Naive thymus-derived CD4-positive, alpha-beta T cell (primary cell): ENCODE measurements around the gene SVOP. TPM values are rescaled to one million over a fixed set of nuclear protein-coding genes. Genes with fewer than 3 reads are reported as not detected.

ENCODE experiments used
- ATAC-seq: fragments of 150-1000 bp; cut with Tn5 transposase; 2 replicates; pipeline ENCODE4 v1.10.0; 2021; ENCODE audit warnings: mild to moderate bottlenecking, moderate library complexity
- CTCF ChIA-PET: fragments of 350-600 bp; sonication (Branson Sonifier 250); formaldehyde crosslinking; loops from one replicate; lab custom pipeline; 2021; ENCODE audit warnings: antibody characterized with exemption; lab: Charles Lee
- POLR2A ChIA-PET: fragments of 350-600 bp; sonication (Branson Sonifier 250); formaldehyde crosslinking; loops from one replicate; lab custom pipeline; 2021; ENCODE audit warnings: antibody characterized with exemption, inconsistent platforms; lab: Charles Lee
- DNase-seq, 9 donors: peaks; one replicate each; pipeline versions ENCODE4 v3.0.0 to v3.0.0-alpha.2; 2020 to 2022; ENCODE audit warnings: mixed read lengths in 1 of 9
- H3K27ac ChIP-seq: one replicate; pipeline ENCODE4 v1.7.0; 2013; ENCODE audit warnings: mild to moderate bottlenecking, low read depth, low read length, moderate library complexity
- H3K27me3 ChIP-seq, 2 donors: one replicate each; pipeline ENCODE4 v1.7.0; 2013; ENCODE audit warnings: low read length in 2 of 2, mild to moderate bottlenecking in 2 of 2, moderate library complexity in 2 of 2; ENCODE audit not compliant: control insufficient read depth in 2 of 2, insufficient read depth in 2 of 2
- H3K36me3 ChIP-seq, 3 experiments: 1 replicate in 2 of 3; 2 replicates in 1 of 3; pipeline ENCODE4 v1.7.0; 2013; ENCODE audit warnings: low read length in 3 of 3, mild to moderate bottlenecking in 3 of 3, moderate library complexity in 1 of 3; ENCODE audit not compliant: insufficient read depth in 3 of 3, control insufficient read depth in 2 of 3
- H3K4me1 ChIP-seq, 2 donors: one replicate each; pipeline ENCODE4 v1.7.0; 2013; ENCODE audit warnings: low read length in 2 of 2, mild to moderate bottlenecking in 2 of 2, moderate library complexity in 1 of 2; ENCODE audit not compliant: control insufficient read depth in 2 of 2, insufficient read depth in 2 of 2
- H3K4me3 ChIP-seq: 2 replicates; pipeline ENCODE4 v1.7.0; 2013; ENCODE audit warnings: mild to moderate bottlenecking, low read length
- H3K9me3 ChIP-seq, 3 experiments: 1 replicate in 2 of 3; 2 replicates in 1 of 3; pipeline ENCODE4 v1.7.0; 2013; ENCODE audit warnings: low read length in 3 of 3; ENCODE audit not compliant: control insufficient read depth in 2 of 3
- H3K27ac Mint-ChIP-seq, 9 donors: one replicate each; pipeline ENCODE4 v1.8.0; 2020 to 2022; ENCODE audit warnings: mixed read lengths in 9 of 9, mild to moderate bottlenecking in 8 of 9, moderate library complexity in 5 of 9, inconsistent platforms in 2 of 9
- H3K27me3 Mint-ChIP-seq, 5 donors: one replicate each; pipeline ENCODE4 v1.8.0; 2021 to 2022; ENCODE audit warnings: mixed read lengths in 5 of 5, mild to moderate bottlenecking in 1 of 5
- H3K36me3 Mint-ChIP-seq, 5 donors: one replicate each; pipeline ENCODE4 v1.8.0; 2020 to 2022; ENCODE audit warnings: mixed read lengths in 5 of 5, mild to moderate bottlenecking in 3 of 5, inconsistent platforms in 1 of 5
- H3K4me1 Mint-ChIP-seq, 7 donors: one replicate each; pipeline ENCODE4 v1.8.0; 2020 to 2022; ENCODE audit warnings: mixed read lengths in 7 of 7, mild to moderate bottlenecking in 3 of 7, inconsistent platforms in 1 of 7
- H3K4me3 Mint-ChIP-seq, 10 donors: one replicate each; pipeline ENCODE4 v1.8.0; 2020 to 2022; ENCODE audit warnings: mild to moderate bottlenecking in 10 of 10, mixed read lengths in 10 of 10, moderate library complexity in 6 of 10, inconsistent platforms in 2 of 10
- H3K9me3 Mint-ChIP-seq, 11 donors: one replicate each; pipeline ENCODE4 v1.8.0; 2020 to 2022; ENCODE audit warnings: mixed read lengths in 11 of 11, mild to moderate bottlenecking in 4 of 11, inconsistent platforms in 1 of 11, moderate library complexity in 1 of 11
- intact Hi-C, 2 donors: fragments of 100-400 bp; cut with micrococcal nuclease; formaldehyde crosslinking; loops; one replicate each; pipeline ENCODE4 v1.15.1; 2023
- polyA plus RNA-seq, 2 donors: library from polyadenylated mRNA; unstranded; fragments of 300-500 nt; fragmentation: Illumina TruSeq; gene quantifications; one replicate each; pipeline ENCODE4 v1.2.3, GENCODE V29; 2021
- total RNA-seq, 6 experiments: library from RNA in 5 of 6; stranded (reverse) in 5 of 6; gene quantifications; 1 replicate in 5 of 6; 2 replicates in 1 of 6; pipeline ENCODE4 v1.2.3 and lab custom pipeline; 2021 to 2026

The SVOP gene
- total and polyA plus RNA-seq, 7 experiments from 2014 or later, result not detected

DNA sequence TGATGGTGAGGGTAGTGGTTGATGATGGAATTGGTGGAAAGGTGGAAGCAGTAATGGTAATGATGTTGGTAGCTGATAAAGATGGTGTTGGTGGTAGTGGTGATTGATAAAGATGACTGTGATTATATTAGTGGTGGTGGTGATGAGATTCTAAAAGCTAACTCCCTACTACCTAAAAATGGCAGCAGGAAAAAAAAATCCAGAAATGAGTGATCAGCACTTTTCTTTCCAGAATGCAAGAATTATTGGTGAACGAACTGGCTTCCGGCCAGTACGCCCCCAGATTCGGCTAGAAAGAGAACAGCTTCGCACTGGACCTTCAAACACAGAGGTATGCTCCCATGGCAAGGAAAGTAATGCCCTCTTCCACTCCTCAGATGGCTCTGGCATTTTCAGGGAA is 121.7 kb downstream of the SVOP start:
- DNase-seq (no peak), ATAC-seq (no peak)
- Mint-ChIP-seq H3K4me3 (no peak overlapping the region), H3K27me3 (peaks cover 5 to 16% (median 6%) of the 10 kb centered on the region in 5 donors), H3K4me1 (no peaks in the 10 kb centered on the region), H3K27ac (no peak overlapping the region), H3K36me3 (no peaks in the 10 kb centered on the region), H3K9me3 (peaks cover 0 to 6% (median 0%) of the 10 kb centered on the region in 11 donors)
- H3K27ac ChIP-seq, result no peak overlapping the region
- no peak overlapping the region for H3K4me3 ChIP-seq
- no peaks in the 10 kb centered on the region for H3K9me3 ChIP-seq
- intact Hi-C loops, result no loop called here
- no peaks in the 10 kb centered on the region for H3K4me1 ChIP-seq
- no peaks in the 10 kb centered on the region for H3K27me3 ChIP-seq
- ChIA-PET POLR2A (no interaction called here), CTCF (no interaction called here)
- no peaks in the 10 kb centered on the region for H3K36me3 ChIP-seq

DNA sequence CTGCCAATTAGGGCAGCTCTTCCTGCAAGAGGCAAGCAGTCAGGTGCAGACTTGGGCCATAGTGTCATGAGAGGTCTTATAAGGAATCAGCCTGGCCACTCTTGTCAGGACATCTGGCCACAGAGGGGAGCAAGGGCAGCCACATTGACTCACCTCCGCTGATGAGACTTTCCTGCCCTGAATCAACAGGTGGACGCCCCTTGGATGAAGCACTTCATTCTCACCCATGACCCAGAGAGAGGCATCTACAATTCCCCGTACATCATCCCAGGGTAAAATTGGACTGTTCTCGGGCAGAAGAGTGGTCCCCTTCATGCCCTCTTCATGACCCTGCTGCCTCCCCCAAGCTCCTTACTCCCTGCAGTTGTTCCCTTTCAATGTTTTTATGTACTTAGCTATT is 124.1 kb downstream of the SVOP start:
- ChIA-PET CTCF (interaction anchor here (0.5 kb wide), 1 partner anchor 231 kb away, joined by 3 read pairs; no protein-coding TSS in a partner anchor), POLR2A (no interaction called here)
- Mint-ChIP-seq H3K4me3 (no peak overlapping the region), H3K27ac (no peak overlapping the region), H3K4me1 (no peaks in the 10 kb centered on the region), H3K36me3 (no peaks in the 10 kb centered on the region), H3K27me3 (peaks cover 5 to 16% (median 6%) of the 10 kb centered on the region in 5 donors), H3K9me3 (peaks cover 0 to 6% (median 0%) of the 10 kb centered on the region in 11 donors)
- Histone ChIP-seq H3K36me3 (no peaks in the 10 kb centered on the region), H3K27ac (no peak overlapping the region), H3K27me3 (no peaks in the 10 kb centered on the region), H3K4me1 (no peaks in the 10 kb centered on the region), H3K9me3 (no peaks in the 10 kb centered on the region), H3K4me3 (no peak overlapping the region)
- ATAC-seq (no peak), DNase-seq (no peak)
- intact Hi-C loops, result no loop called here

DNA sequence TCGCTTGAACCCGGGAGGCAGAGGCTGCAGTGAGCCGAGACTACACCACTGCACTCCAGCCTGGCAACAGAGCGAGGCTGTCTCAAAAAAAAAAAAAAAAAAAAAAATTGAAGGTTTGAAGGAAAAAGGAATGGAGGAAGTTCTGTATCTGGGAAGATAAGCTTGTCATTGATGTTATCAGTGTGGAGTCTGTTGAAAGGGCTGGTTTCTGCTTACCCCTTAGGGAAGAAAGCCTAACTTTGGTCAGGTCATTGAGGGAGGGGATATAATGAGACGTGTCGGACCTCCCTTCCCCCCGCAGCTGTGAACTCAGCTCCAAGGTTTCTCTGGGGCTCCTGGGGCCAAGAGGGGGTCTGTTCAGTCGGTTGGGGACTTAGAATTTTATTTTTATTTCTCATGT is 124.5 kb downstream of the SVOP start:
- ChIA-PET CTCF (interaction anchor here (0.5 kb wide), 1 partner anchor 231 kb away, joined by 3 read pairs; no protein-coding TSS in a partner anchor), POLR2A (no interaction called here)
- DNase-seq (no peak), ATAC-seq (no peak)
- Mint-ChIP-seq H3K9me3 (peaks cover 0 to 6% (median 0%) of the 10 kb centered on the region in 11 donors), H3K27ac (no peak overlapping the region), H3K4me1 (no peaks in the 10 kb centered on the region), H3K27me3 (peaks cover 5 to 16% (median 6%) of the 10 kb centered on the region in 5 donors), H3K4me3 (no peak overlapping the region), H3K36me3 (no peaks in the 10 kb centered on the region)
- Histone ChIP-seq H3K4me1 (no peaks in the 10 kb centered on the region), H3K9me3 (no peaks in the 10 kb centered on the region), H3K36me3 (no peaks in the 10 kb centered on the region), H3K27me3 (no peaks in the 10 kb centered on the region), H3K4me3 (no peak overlapping the region), H3K27ac (no peak overlapping the region)
- intact Hi-C loops, result no loop called here

DNA sequence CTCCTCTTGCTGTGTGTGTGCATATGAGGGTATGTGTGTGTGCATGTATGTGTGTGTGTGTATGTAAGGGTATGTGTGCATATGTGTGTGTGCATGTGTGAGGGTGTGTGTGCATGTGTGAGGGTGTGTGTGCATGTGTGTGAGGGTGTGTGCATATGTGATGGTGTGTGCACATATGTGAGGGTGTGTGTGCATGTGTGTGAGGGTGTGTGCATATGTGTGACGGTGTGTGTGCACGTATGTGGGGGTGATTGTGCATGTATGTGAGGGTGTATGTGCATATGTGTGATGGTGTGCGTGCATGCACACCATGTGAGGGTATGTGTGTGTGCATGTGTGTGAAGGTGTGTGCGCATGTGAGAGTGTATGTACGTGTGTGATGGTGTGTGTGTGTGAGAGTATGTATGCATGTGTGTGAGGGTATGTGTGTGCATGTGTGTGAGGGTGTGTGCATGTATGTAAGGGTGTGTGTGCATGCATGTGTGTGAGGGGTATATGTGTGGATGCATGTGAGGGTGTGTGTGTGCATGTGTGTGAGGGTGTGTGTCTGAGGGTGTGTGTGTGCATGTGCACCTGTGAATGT is 125.6 kb downstream of the SVOP start:
- ChIA-PET CTCF (no interaction called here), POLR2A (no interaction called here)
- H3K4me3 Mint-ChIP-seq, result no peak overlapping the region

DNA sequence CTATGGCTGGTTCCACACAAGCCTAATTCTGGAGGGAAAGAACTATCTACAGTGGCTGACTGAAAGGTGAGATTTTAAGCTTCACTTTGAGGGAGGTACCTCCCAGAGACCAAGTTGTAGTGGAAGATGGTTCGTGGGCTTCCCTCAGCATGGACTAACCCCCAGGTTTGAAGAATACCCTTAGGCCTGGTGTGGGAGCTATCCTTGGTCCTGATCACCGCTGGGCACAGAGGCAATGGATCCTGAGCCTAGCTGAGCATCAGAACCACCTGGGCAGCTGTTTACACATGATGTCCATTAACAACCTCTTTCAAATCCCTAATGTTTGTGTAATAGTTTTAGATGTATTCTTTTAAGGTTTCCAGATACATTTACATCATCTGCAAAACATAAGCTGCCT is 130.7 kb downstream of the SVOP start:
- Histone ChIP-seq H3K4me3 (no peak overlapping the region), H3K27me3 (no peaks in the 10 kb centered on the region), H3K9me3 (no peaks in the 10 kb centered on the region), H3K27ac (no peak overlapping the region), H3K36me3 (no peaks in the 10 kb centered on the region), H3K4me1 (no peaks in the 10 kb centered on the region)
- no peak for DNase-seq
- Mint-ChIP-seq H3K9me3 (peaks cover 0 to 6% (median 4%) of the 10 kb centered on the region in 11 donors), H3K27ac (no peak overlapping the region), H3K36me3 (peaks cover 0 to 4% (median 0%) of the 10 kb centered on the region in 5 donors), H3K4me3 (no peak overlapping the region), H3K4me1 (no peaks in the 10 kb centered on the region), H3K27me3 (peaks cover 0 to 2% (median 0%) of the 10 kb centered on the region in 5 donors)
- no peak for ATAC-seq
- POLR2A ChIA-PET, result no interaction called here
- CTCF ChIA-PET, result interaction anchor here (0.6 to 0.8 kb wide), 3 partner anchors 10 to 1284 kb away, joined by 3 to 4 read pairs (median 3); no protein-coding TSS in a partner anchor
- intact Hi-C loops, result no loop called here

More for the DNA sequence above, 125.6 kb downstream of the SVOP start:
- Histone ChIP-seq H3K36me3 (no peaks in the 10 kb centered on the region), H3K4me1 (no peaks in the 10 kb centered on the region), H3K9me3 (no peaks in the 10 kb centered on the region), H3K27me3 (no peaks in the 10 kb centered on the region), H3K27ac (no peak overlapping the region), H3K4me3 (no peak overlapping the region)
- ATAC-seq (no peak), DNase-seq (no peak)
- intact Hi-C loops, result no loop called here
- Mint-ChIP-seq H3K9me3 (peaks cover 0 to 8% (median 4%) of the 10 kb centered on the region in 11 donors), H3K27me3 (peaks cover 3 to 8% (median 5%) of the 10 kb centered on the region in 5 donors), H3K27ac (no peak overlapping the region), H3K4me1 (no peaks in the 10 kb centered on the region), H3K36me3 (peaks cover 0 to 4% (median 0%) of the 10 kb centered on the region in 5 donors)

DNA sequence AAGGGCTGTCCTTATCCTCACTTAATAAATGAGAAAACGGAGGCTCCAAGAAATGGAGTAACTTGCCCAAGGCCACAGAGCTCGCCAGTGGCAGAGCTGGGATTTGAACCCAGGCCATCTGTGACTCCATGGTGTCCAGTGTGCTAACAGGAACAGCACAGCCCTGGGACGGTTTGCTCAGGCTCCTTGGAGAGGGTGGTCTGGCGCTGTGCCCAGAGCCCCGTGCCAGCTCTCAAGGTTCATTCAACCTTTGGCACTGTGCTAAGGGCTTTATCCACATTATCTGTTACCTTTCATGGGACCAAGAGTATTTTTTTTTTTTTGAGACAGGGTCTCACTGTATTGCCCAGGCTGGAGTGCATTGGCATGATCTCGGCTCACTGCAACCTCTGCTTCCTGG is 132.8 kb downstream of the SVOP start:
- CTCF ChIA-PET, result no interaction called here
- intact Hi-C loops, result no loop called here
- no peak overlapping the region for H3K27ac Mint-ChIP-seq

More for the DNA sequence above, 132.8 kb downstream of the SVOP start:
- Histone ChIP-seq H3K4me3 (no peak overlapping the region), H3K27ac (no peak overlapping the region), H3K4me1 (no peaks in the 10 kb centered on the region), H3K9me3 (no peaks in the 10 kb centered on the region), H3K27me3 (no peaks in the 10 kb centered on the region), H3K36me3 (no peaks in the 10 kb centered on the region)
- peaks cover 0 to 6% (median 0%) of the 10 kb centered on the region in 7 donors for H3K4me1 Mint-ChIP-seq
- DNase-seq (no peak), ATAC-seq (no peak)
- no peaks in the 10 kb centered on the region for H3K27me3 Mint-ChIP-seq
- POLR2A ChIA-PET, result no interaction called here
- H3K9me3 Mint-ChIP-seq, result peaks cover 0 to 6% (median 4%) of the 10 kb centered on the region in 11 donors
- peaks cover 0 to 4% (median 0%) of the 10 kb centered on the region in 5 donors for H3K36me3 Mint-ChIP-seq
- H3K4me3 Mint-ChIP-seq, result no peak overlapping the region
